ENCODE results near the gene SYNE2.
"Not testable (repeated sequence)": the region's sequence is repeated elsewhere in the genome, so short reads cannot be mapped to it uniquely, and the experiment has no call there.

The SYNE2 gene

GRCh38 chr14:64089920-64090319 is 237.1 kb downstream of the SYNE2 start:
- DNase-seq, result no peak

GRCh38 chr14:64091217-64091616 is 238.4 kb downstream of the SYNE2 start:
- no peak for DNase-seq

- no peak for DNase-seq
Observed at GRCh38 chr14:64092338-64092737, 239.5 kb downstream of the SYNE2 start.

GRCh38 chr14:64092940-64093339 is 240.1 kb downstream of the SYNE2 start:
- no peak for DNase-seq

GRCh38 chr14:64095620-64096019 is 242.8 kb downstream of the SYNE2 start:
- no peak for DNase-seq

GRCh38 chr14:64098120-64098519 is 245.3 kb downstream of the SYNE2 start:
- DNase-seq, result no peak

- no peak for DNase-seq
Observed at GRCh38 chr14:64107438-64107837, 254.6 kb downstream of the SYNE2 start.

- DNase-seq, result no peak
Observed at GRCh38 chr14:64109819-64110554, 257.2 kb downstream of the SYNE2 start.

GRCh38 chr14:64110802-64111201 is 258.0 kb downstream of the SYNE2 start:
- DNase-seq, result no peak

- DNase-seq, result no peak
Observed at GRCh38 chr14:64112867-64113678, 260.3 kb downstream of the SYNE2 start.

- no peak for DNase-seq
Observed at GRCh38 chr14:64114166-64114565, 261.4 kb downstream of the SYNE2 start.

- DNase-seq, result no peak
Observed at GRCh38 chr14:64114796-64115195, 262.0 kb downstream of the SYNE2 start.

- no peak for DNase-seq
Observed at GRCh38 chr14:64115401-64115800, 262.6 kb downstream of the SYNE2 start.

- no peak for DNase-seq
Observed at GRCh38 chr14:64117671-64118402, 265.0 kb downstream of the SYNE2 start.

GRCh38 chr14:64118403-64118742 is 265.6 kb downstream of the SYNE2 start:
- not testable (repeated sequence) for DNase-seq

GRCh38 chr14:64118892-64119291 is 266.1 kb downstream of the SYNE2 start:
- no peak for DNase-seq

- no peak for DNase-seq
Observed at GRCh38 chr14:64119500-64119899, 266.7 kb downstream of the SYNE2 start.

GRCh38 chr14:64119980-64120379 is 267.2 kb downstream of the SYNE2 start:
- no peak for DNase-seq

GRCh38 chr14:64123241-64123822 is 270.5 kb downstream of the SYNE2 start:
- no peak for DNase-seq

GRCh38 chr14:64125270-64125669 is 272.5 kb downstream of the SYNE2 start:
- DNase-seq, result no peak

- no peak for DNase-seq
Observed at GRCh38 chr14:64126548-64126947, 273.7 kb downstream of the SYNE2 start.

GRCh38 chr14:64137657-64138290 is 285.0 kb downstream of the SYNE2 start:
- no peak for DNase-seq

Measured in CD4-positive, alpha-beta T cell treated with Interferon gamma for 1 hour (primary cell).